Progenitor cell of endocrine pancreas (in vitro differentiated cells): ENCODE data around the gene KDM1B. TPM values are rescaled to one million over a fixed set of nuclear protein-coding genes. Genes with fewer than 3 reads are reported as not detected.

Source experiments
- DNase-seq: peaks from one replicate; pipeline ENCODE4 v3.0.0; 2021; ENCODE audit warnings: low spot score; ENCODE audit not compliant: unreplicated experiment
- H3K27ac Mint-ChIP-seq: 2 replicates; pipeline ENCODE4 v1.8.0; 2021; ENCODE audit warnings: mild to moderate bottlenecking, moderate library complexity, mixed read lengths
- H3K27me3 Mint-ChIP-seq: 2 replicates; pipeline ENCODE4 v1.8.0; 2021; ENCODE audit warnings: mixed read lengths
- H3K36me3 Mint-ChIP-seq: 2 replicates; pipeline ENCODE4 v1.8.0; 2022; ENCODE audit warnings: mixed read lengths; ENCODE audit not compliant: insufficient read depth
- H3K4me1 Mint-ChIP-seq: 2 replicates; pipeline ENCODE4 v1.8.0; 2021; ENCODE audit warnings: low read depth, mixed read lengths
- H3K4me3 Mint-ChIP-seq: 2 replicates; pipeline ENCODE4 v1.8.0; 2021; ENCODE audit warnings: low read depth, mild to moderate bottlenecking, moderate library complexity, mixed read lengths
- H3K9me3 Mint-ChIP-seq: 2 replicates; pipeline ENCODE4 v1.8.0; 2021; ENCODE audit warnings: low read depth, mixed read lengths
- total RNA-seq: library from RNA; stranded (reverse); gene quantifications from 2 replicates; pipeline ENCODE4 v1.2.1, GENCODE V29; 2021
- TF ChIP-seq, protein P1 (sequence below): fragments of 200-600 bp; sonication (generic); IDR thresholded peaks from one replicate; pipeline ENCODE4 v1.5.0; 2021; ENCODE audit warnings: antibody characterized with exemption, mild to moderate bottlenecking; ENCODE audit not compliant: unreplicated experiment

KDM1B gene
- total RNA-seq, 1 donor from 2014 or later: 21.7 TPM

DNA sequence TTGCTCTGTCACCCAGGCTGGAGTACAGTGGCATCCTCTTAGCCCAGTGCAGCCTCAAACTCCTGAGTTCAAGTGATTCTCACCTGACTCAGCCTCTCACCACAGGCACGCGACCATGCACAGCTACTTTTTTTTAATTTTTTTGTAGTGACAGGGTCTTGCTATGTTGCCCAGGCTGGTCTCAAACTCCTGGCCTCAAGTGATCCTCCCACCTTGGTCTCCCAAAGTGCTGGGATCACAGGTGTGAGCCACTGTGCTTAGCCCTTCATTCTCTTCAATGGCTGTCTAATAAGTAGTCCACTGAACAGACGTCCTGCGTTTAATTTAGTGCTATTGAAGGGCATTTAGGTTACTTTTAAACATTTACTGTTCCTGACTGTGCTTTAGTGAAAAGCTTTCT lies 27.3 kb downstream of the KDM1B start:
- Mint-ChIP-seq H3K27ac (no peak overlapping the region), H3K4me1 (no peaks in the 10 kb centered on the region)

DNA sequence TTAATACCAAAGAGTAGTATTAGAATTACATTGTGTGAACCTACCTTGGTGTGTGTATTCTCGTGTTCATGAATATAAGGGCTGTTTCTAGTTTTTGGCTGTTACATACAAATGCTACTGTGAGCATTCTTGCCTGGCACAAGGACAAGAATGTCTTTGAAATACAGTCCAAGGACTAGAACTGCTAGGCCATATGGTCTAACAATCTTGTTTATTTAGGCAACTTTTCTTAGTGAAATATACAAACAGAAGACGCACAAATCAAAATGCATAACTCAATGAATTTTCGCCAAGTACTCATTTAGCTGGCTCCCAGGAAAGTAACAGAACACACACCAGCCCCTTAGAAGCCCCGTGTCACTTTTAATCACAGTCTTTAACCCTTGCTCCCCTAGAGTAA lies 28.5 kb downstream of the KDM1B start:
- no peak overlapping the region for H3K27ac Mint-ChIP-seq
- TF ChIP-seq, protein P1, sequence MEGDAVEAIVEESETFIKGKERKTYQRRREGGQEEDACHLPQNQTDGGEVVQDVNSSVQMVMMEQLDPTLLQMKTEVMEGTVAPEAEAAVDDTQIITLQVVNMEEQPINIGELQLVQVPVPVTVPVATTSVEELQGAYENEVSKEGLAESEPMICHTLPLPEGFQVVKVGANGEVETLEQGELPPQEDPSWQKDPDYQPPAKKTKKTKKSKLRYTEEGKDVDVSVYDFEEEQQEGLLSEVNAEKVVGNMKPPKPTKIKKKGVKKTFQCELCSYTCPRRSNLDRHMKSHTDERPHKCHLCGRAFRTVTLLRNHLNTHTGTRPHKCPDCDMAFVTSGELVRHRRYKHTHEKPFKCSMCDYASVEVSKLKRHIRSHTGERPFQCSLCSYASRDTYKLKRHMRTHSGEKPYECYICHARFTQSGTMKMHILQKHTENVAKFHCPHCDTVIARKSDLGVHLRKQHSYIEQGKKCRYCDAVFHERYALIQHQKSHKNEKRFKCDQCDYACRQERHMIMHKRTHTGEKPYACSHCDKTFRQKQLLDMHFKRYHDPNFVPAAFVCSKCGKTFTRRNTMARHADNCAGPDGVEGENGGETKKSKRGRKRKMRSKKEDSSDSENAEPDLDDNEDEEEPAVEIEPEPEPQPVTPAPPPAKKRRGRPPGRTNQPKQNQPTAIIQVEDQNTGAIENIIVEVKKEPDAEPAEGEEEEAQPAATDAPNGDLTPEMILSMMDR: no peak
- H3K36me3 Mint-ChIP-seq: peaks cover 14% of the 10 kb centered on the region
- no peaks in the 10 kb centered on the region for H3K9me3 Mint-ChIP-seq
- H3K4me1 Mint-ChIP-seq: no peaks in the 10 kb centered on the region
- H3K4me3 Mint-ChIP-seq: no peak overlapping the region
- DNase-seq: no peak
- H3K27me3 Mint-ChIP-seq: no peaks in the 10 kb centered on the region

More for the DNA sequence above, 27.3 kb downstream of the KDM1B start:
- H3K9me3 Mint-ChIP-seq: no peaks in the 10 kb centered on the region
- H3K27me3 Mint-ChIP-seq: no peaks in the 10 kb centered on the region
- DNase-seq: no peak
- TF ChIP-seq, protein P1: no peak
- no peak overlapping the region for H3K4me3 Mint-ChIP-seq
- H3K36me3 Mint-ChIP-seq: peaks cover 17% of the 10 kb centered on the region

DNA sequence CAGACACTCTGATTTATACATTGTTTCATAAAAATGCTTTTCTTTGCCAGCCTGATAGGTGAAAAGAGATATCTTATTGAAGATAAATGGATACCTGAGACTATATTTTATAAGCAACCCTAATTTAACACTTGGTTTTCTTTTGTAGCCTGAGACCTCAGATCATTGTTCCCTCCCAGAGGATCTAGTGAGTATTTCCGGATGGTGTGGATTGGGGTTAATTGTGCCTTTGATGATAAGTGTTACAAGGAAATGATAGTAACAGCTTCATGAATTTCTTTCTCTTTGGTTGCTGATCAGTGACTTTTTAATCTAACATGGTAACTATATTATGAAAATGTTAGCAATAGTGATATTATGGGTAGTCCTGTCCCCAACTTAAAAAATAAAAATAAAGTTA lies 30.4 kb downstream of the KDM1B start:
- TF ChIP-seq, protein P1: no peak
- DNase-seq: no peak
- no peaks in the 10 kb centered on the region for H3K4me1 Mint-ChIP-seq
- no peaks in the 10 kb centered on the region for H3K9me3 Mint-ChIP-seq
- no peak overlapping the region for H3K4me3 Mint-ChIP-seq
- H3K27me3 Mint-ChIP-seq: no peaks in the 10 kb centered on the region
- H3K27ac Mint-ChIP-seq: no peak overlapping the region
- H3K36me3 Mint-ChIP-seq: peaks cover 10% of the 10 kb centered on the region

DNA sequence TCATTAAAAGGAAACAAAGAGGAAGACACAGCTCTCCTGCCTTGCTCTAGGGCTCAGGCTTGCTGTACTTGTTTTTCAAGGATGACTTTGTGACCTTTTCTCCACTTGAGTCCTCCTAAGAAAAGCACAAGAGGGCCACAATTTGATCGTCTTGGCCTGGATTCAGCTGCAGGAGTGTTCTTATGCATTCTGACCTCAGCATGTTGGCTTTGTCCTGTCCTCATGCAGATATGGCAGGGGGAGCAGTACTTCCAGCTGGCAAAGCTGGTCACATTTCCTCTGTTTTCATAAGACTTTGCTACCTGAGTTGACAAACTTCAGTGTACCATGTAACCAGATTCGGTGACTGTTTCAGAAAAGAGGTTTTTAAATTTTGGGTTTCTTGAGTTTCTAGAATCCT lies 30.8 kb downstream of the KDM1B start:
- no peak for DNase-seq
- H3K36me3 Mint-ChIP-seq: peaks cover 7% of the 10 kb centered on the region
- H3K27ac Mint-ChIP-seq: no peak overlapping the region
- no peak overlapping the region for H3K4me3 Mint-ChIP-seq
- TF ChIP-seq, protein P1: no peak
- no peaks in the 10 kb centered on the region for H3K27me3 Mint-ChIP-seq
- no peaks in the 10 kb centered on the region for H3K4me1 Mint-ChIP-seq
- H3K9me3 Mint-ChIP-seq: no peaks in the 10 kb centered on the region

DNA sequence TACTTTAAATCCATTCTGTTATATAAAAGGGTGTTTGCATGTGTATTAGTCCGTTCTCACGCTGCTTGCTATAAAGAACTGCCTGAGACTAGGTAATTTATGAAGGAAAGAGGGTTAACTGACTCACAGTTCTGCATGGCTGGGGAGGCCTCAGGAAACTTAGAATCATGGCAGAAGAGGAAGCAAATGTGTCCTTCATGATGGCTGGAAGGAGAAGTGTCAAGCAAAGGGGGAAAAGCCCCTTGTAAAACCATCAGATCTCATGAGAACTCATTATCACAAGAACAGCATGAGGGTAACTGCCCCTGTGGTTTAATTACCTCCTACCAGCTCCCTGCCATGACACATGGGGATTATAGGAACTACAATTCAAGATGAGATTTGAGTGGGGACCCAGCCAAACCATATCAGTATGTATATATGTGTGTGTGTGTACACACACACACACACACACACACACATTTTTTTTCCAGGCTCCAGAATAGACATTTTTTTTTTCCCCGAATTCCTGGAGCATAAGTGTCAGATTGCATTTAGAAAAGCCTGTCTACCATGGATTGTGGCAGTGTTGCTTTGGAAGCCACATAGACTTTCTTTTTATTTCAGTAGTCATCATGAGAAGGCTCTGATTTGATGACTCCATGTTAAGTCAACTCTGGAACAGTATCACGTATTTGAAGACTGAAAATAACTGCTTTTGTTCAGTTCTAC lies 31.5 kb downstream of the KDM1B start:
- no peak overlapping the region for H3K4me3 Mint-ChIP-seq
- H3K4me1 Mint-ChIP-seq: no peaks in the 10 kb centered on the region
- peaks cover 9% of the 10 kb centered on the region for H3K36me3 Mint-ChIP-seq
- no peak overlapping the region for H3K27ac Mint-ChIP-seq
- H3K27me3 Mint-ChIP-seq: no peaks in the 10 kb centered on the region
- no peak for DNase-seq
- H3K9me3 Mint-ChIP-seq: no peaks in the 10 kb centered on the region
- TF ChIP-seq, protein P1: no peak
